GM12891 (cell line): Measurements from ENCODE around the gene SMYD4.

ENCODE experiments used
- PAX5 ChIP-seq: IDR thresholded peaks from 2 replicates; pipeline ENCODE4 v1.6.1; 2011; ENCODE audit warnings: low read length, moderate library complexity, mild to moderate bottlenecking; ENCODE audit not compliant: insufficient read depth, severe bottlenecking
- POLR2A ChIP-seq: IDR thresholded peaks from 2 replicates; pipeline ENCODE4 v1.6.1; 2011; ENCODE audit warnings: low read depth, low read length, control low read depth
- POLR2AphosphoS5 ChIP-seq: IDR thresholded peaks from 2 replicates; pipeline ENCODE4 v1.6.1; 2011; ENCODE audit warnings: low read depth, low read length, control low read depth
- POU2F2 ChIP-seq: IDR thresholded peaks from 2 replicates; pipeline ENCODE4 v1.6.1; 2011; ENCODE audit warnings: low read depth, mild to moderate bottlenecking, control low read depth, low read length, moderate library complexity
- SPI1 ChIP-seq: IDR thresholded peaks from 2 replicates; pipeline ENCODE4 v1.6.1; 2011; ENCODE audit warnings: low read depth, low read length, control low read depth
- TAF1 ChIP-seq: IDR thresholded peaks from 2 replicates; pipeline ENCODE4 v1.6.1; 2011; ENCODE audit warnings: low read depth, low read length, control low read depth

DNA sequence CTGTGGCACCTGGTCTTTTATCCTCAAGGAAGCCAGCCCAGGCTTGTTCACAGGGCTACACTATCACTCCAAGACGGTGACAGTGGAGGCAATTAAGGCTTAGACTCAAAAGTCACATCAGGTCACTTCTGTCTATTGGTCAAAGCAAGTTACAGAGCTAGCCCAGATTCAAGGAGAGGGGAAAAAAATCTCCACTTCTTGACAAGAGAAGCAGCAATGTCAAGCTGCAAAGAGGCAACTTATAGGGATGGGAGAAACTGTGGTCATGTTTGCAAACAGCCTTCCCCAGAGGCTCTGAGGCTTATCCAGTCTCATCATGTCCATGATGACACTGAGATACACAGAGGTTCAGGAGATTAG lies 36.3 kb downstream of the SMYD4 start:
- no peak for TF ChIP-seq POLR2A
- no peak for TF ChIP-seq PAX5
- TF ChIP-seq TAF1, result no peak
- no peak for TF ChIP-seq POLR2AphosphoS5
- TF ChIP-seq SPI1, result no peak
- TF ChIP-seq POU2F2, result no peak
